ENCODE results near the gene ING2.
"Not testable (repeated sequence)": the region's sequence is repeated elsewhere in the genome, so short reads cannot be mapped to it uniquely, and the experiment has no call there.

Gene ING2

GRCh38 chr4:183482515-183483095, 22.3 kb upstream of the ING2 start:
- not testable (repeated sequence) for H3K9ac ChIP-seq (ENCODE audit: low read depth, low read length); H3K4me1 ChIP-seq (ENCODE audit: insufficient read depth, low read length); H3K36me3 ChIP-seq (ENCODE audit: insufficient read depth, low read length); H3K9me3 ChIP-seq (ENCODE audit: control insufficient read depth, insufficient read depth, low read length)

- Histone ChIP-seq H3K4me1 (ENCODE audit: insufficient read depth, low read length) (no peaks in the 10 kb centered on the region), H3K9ac (ENCODE audit: low read depth, low read length) (no peak overlapping the region), H3K36me3 (ENCODE audit: insufficient read depth, low read length) (no peaks in the 10 kb centered on the region; the same call in 1 of the 2 replicates), H3K9me3 (ENCODE audit: control insufficient read depth, insufficient read depth, low read length) (no peaks in the 10 kb centered on the region)
Measured at GRCh38 chr4:183483997-183484396, 20.9 kb upstream of the ING2 start.

- Histone ChIP-seq H3K4me1 (ENCODE audit: insufficient read depth, low read length) (no peaks in the 10 kb centered on the region), H3K9me3 (ENCODE audit: control insufficient read depth, insufficient read depth, low read length) (no peaks in the 10 kb centered on the region), H3K36me3 (ENCODE audit: insufficient read depth, low read length) (no peaks in the 10 kb centered on the region; the same call in 1 of the 2 replicates), H3K9ac (ENCODE audit: low read depth, low read length) (no peak overlapping the region)
Measured at GRCh38 chr4:183485411-183486160, 19.3 kb upstream of the ING2 start.

- Histone ChIP-seq H3K36me3 (ENCODE audit: insufficient read depth, low read length) (no peaks in the 10 kb centered on the region), H3K4me1 (ENCODE audit: insufficient read depth, low read length) (no peaks in the 10 kb centered on the region), H3K9ac (ENCODE audit: low read depth, low read length) (no peak overlapping the region), H3K9me3 (ENCODE audit: control insufficient read depth, insufficient read depth, low read length) (no peaks in the 10 kb centered on the region)
Measured at GRCh38 chr4:183492791-183493222, 12.1 kb upstream of the ING2 start.

- Histone ChIP-seq H3K36me3 (ENCODE audit: insufficient read depth, low read length) (no peaks in the 10 kb centered on the region), H3K4me1 (ENCODE audit: insufficient read depth, low read length) (no peaks in the 10 kb centered on the region), H3K9ac (ENCODE audit: low read depth, low read length) (no peak overlapping the region), H3K9me3 (ENCODE audit: control insufficient read depth, insufficient read depth, low read length) (no peaks in the 10 kb centered on the region)
Measured at GRCh38 chr4:183493246-183493645, 11.6 kb upstream of the ING2 start.

- no peaks in the 10 kb centered on the region for H3K9me3 ChIP-seq (ENCODE audit: control insufficient read depth, insufficient read depth, low read length)
- H3K9ac ChIP-seq (ENCODE audit: low read depth, low read length), result no peak overlapping the region
- no peaks in the 10 kb centered on the region for H3K4me1 ChIP-seq (ENCODE audit: insufficient read depth, low read length)
- H3K36me3 ChIP-seq (ENCODE audit: insufficient read depth, low read length), result no peaks in the 10 kb centered on the region
Measured at GRCh38 chr4:183495184-183495583, 9.7 kb upstream of the ING2 start.

- H3K4me1 ChIP-seq (ENCODE audit: insufficient read depth, low read length), result peaks cover 7% of the 10 kb centered on the region; the same call in 1 of the 2 replicates
- no peak overlapping the region for H3K9ac ChIP-seq (ENCODE audit: low read depth, low read length)
- H3K36me3 ChIP-seq (ENCODE audit: insufficient read depth, low read length), result no peaks in the 10 kb centered on the region
- H3K9me3 ChIP-seq (ENCODE audit: control insufficient read depth, insufficient read depth, low read length), result no peaks in the 10 kb centered on the region
Measured at GRCh38 chr4:183499389-183499788, 5.5 kb upstream of the ING2 start.

- Histone ChIP-seq H3K4me1 (ENCODE audit: insufficient read depth, low read length) (peaks cover 7% of the 10 kb centered on the region; the same call in 1 of the 2 replicates), H3K36me3 (ENCODE audit: insufficient read depth, low read length) (no peaks in the 10 kb centered on the region), H3K9ac (ENCODE audit: low read depth, low read length) (no peak overlapping the region), H3K9me3 (ENCODE audit: control insufficient read depth, insufficient read depth, low read length) (no peaks in the 10 kb centered on the region)
Measured at GRCh38 chr4:183499801-183500200, 5.1 kb upstream of the ING2 start.

- Histone ChIP-seq H3K9ac (ENCODE audit: low read depth, low read length) (peak overlapping the region; percentile 97), H3K4me1 (ENCODE audit: insufficient read depth, low read length) (peaks cover 7% of the 10 kb centered on the region; the same call in 1 of the 2 replicates), H3K9me3 (ENCODE audit: control insufficient read depth, insufficient read depth, low read length) (no peaks in the 10 kb centered on the region)
Measured at GRCh38 chr4:183503497-183504063, 1.3 kb upstream of the ING2 start.

GRCh38 chr4:183504064-183504929, 561 bp upstream of the ING2 start:
- no peaks in the 10 kb centered on the region for H3K36me3 ChIP-seq (ENCODE audit: insufficient read depth, low read length)
- H3K4me1 ChIP-seq (ENCODE audit: insufficient read depth, low read length), result peaks cover 7% of the 10 kb centered on the region; the same call in 1 of the 2 replicates
- H3K9ac ChIP-seq (ENCODE audit: low read depth, low read length), result peak overlapping the region; percentile 97
- no peaks in the 10 kb centered on the region for H3K9me3 ChIP-seq (ENCODE audit: control insufficient read depth, insufficient read depth, low read length)

More at GRCh38 chr4:183503497-183504063, 1.3 kb upstream of the ING2 start:
- no peaks in the 10 kb centered on the region for H3K36me3 ChIP-seq (ENCODE audit: insufficient read depth, low read length)

GRCh38 chr4:183505611-183506388, 942 bp downstream of the ING2 start:
- no peaks in the 10 kb centered on the region for H3K9me3 ChIP-seq (ENCODE audit: control insufficient read depth, insufficient read depth, low read length)
- peak overlapping the region; percentile 97 for H3K9ac ChIP-seq (ENCODE audit: low read depth, low read length)
- H3K4me1 ChIP-seq (ENCODE audit: insufficient read depth, low read length), result peaks cover 7% of the 10 kb centered on the region; the same call in 1 of the 2 replicates
- no peaks in the 10 kb centered on the region; the same call in 1 of the 2 replicates for H3K36me3 ChIP-seq (ENCODE audit: insufficient read depth, low read length)

- H3K9ac ChIP-seq (ENCODE audit: low read depth, low read length), result peak overlapping the region; percentile 97
- peaks cover 2% of the 10 kb centered on the region; the same call in 1 of the 2 replicates for H3K36me3 ChIP-seq (ENCODE audit: insufficient read depth, low read length)
- no peaks in the 10 kb centered on the region for H3K9me3 ChIP-seq (ENCODE audit: control insufficient read depth, insufficient read depth, low read length)
- peaks cover 7% of the 10 kb centered on the region; the same call in 1 of the 2 replicates for H3K4me1 ChIP-seq (ENCODE audit: insufficient read depth, low read length)
Measured at GRCh38 chr4:183506389-183506735, 1.5 kb downstream of the ING2 start.

GRCh38 chr4:183507925-183508696, 3.3 kb downstream of the ING2 start:
- H3K4me1 ChIP-seq (ENCODE audit: insufficient read depth, low read length), result peaks cover 6% of the 10 kb centered on the region
- peaks cover 4% of the 10 kb centered on the region; the same call in 1 of the 2 replicates for H3K36me3 ChIP-seq (ENCODE audit: insufficient read depth, low read length)
- no peak overlapping the region for H3K9ac ChIP-seq (ENCODE audit: low read depth, low read length)
- H3K9me3 ChIP-seq (ENCODE audit: control insufficient read depth, insufficient read depth, low read length), result no peaks in the 10 kb centered on the region
